NB4 (cell line): ENCODE data around the gene KLF16.

Experiments used
- POLR2A ChIP-seq: IDR thresholded peaks from 2 replicates; pipeline ENCODE4 v1.6.1; 2011; ENCODE audit warnings: mild to moderate bottlenecking; ENCODE audit not compliant: insufficient read length; ENCODE audit errors: extremely low read depth
- TF ChIP-seq, protein P1 (sequence below): IDR thresholded peaks from one replicate; pipeline ENCODE4 v1.5.1; 2012; ENCODE audit warnings: low read depth, low read length

DNA sequence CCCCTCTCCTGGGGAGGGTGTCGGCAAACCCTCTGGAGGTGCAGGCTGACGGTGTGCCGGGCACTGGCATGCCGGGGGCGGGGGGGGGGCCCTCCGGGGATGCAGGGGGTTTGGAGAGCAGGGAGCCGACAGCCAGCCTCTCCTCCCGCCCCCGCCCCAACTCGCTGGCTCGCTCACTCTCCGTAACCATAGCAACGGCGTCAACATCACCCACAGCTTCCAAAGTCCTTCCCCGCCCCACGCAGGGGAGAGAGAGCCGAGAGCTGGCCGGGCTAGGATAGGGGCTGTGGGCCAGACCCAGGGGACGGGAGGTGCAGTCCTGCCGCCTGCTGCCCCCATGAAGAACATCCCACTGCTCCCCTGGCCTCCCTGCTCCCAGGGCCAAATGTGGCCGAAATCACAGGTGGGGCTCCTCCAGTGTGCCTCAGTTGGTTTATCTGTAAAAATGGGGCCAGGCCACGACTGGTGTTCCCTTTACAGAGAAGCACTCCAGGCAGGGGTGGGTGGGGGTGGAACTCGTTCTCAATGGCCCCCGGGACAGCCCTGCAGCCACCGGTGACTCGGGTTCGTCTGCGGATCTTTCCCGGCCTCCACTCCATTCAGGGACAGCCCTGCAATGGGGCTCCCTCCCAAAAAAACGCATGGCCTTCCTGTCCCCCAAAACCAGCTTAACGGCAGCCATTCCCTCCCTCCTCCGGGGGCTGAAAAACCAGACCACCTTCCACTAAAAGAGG lies 3.2 kb downstream of the KLF16 start:
- TF ChIP-seq, protein P1, sequence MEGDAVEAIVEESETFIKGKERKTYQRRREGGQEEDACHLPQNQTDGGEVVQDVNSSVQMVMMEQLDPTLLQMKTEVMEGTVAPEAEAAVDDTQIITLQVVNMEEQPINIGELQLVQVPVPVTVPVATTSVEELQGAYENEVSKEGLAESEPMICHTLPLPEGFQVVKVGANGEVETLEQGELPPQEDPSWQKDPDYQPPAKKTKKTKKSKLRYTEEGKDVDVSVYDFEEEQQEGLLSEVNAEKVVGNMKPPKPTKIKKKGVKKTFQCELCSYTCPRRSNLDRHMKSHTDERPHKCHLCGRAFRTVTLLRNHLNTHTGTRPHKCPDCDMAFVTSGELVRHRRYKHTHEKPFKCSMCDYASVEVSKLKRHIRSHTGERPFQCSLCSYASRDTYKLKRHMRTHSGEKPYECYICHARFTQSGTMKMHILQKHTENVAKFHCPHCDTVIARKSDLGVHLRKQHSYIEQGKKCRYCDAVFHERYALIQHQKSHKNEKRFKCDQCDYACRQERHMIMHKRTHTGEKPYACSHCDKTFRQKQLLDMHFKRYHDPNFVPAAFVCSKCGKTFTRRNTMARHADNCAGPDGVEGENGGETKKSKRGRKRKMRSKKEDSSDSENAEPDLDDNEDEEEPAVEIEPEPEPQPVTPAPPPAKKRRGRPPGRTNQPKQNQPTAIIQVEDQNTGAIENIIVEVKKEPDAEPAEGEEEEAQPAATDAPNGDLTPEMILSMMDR = no peak
- TF ChIP-seq POLR2A = no peak
